ENCODE results near the gene CSMD2.

The CSMD2 gene

GRCh38 chr1:33781652-33782051 is 383.4 kb downstream of the CSMD2 start:
- no peak for TF ChIP-seq CTCF (IDR thresholded peaks at IDR 0.05; ENCODE audit: borderline replicate concordance, insufficient read depth, low read depth, low read length)

DNA sequence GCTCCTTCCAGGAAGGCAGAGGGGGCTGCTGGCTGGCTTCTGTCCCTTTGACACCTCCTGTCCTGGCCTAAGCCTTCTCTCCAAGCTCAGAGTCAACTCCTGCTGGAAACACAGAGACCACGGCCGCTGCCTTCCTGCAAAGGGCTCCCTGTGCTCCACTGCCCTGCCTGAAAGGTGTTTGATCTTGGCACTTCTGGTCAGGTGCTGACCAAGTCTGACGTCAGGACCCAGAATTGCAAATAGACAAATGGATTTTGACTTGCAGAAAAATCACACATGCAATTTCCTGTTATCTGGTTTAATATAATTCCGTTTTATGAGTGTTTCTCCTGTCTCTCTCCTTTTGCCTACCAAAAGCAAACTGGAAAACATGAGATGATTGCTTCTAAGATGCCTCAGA is 387.7 kb downstream of the CSMD2 start:
- no peak for TF ChIP-seq CTCF (IDR thresholded peaks at IDR 0.05; ENCODE audit: borderline replicate concordance, insufficient read depth, low read depth, low read length)
- no peak overlapping the region for H3K4me3 ChIP-seq (ENCODE audit: low read depth, low read length)

More at GRCh38 chr1:33781652-33782051, 383.4 kb downstream of the CSMD2 start:
- H3K4me3 ChIP-seq (ENCODE audit: low read depth, low read length) = no peak overlapping the region

GRCh38 chr1:33768821-33769220 is 396.2 kb downstream of the CSMD2 start:
- no peak overlapping the region for H3K4me3 ChIP-seq (ENCODE audit: low read depth, low read length)
- no peak for TF ChIP-seq CTCF (IDR thresholded peaks at IDR 0.05; ENCODE audit: borderline replicate concordance, insufficient read depth, low read depth, low read length)

DNA sequence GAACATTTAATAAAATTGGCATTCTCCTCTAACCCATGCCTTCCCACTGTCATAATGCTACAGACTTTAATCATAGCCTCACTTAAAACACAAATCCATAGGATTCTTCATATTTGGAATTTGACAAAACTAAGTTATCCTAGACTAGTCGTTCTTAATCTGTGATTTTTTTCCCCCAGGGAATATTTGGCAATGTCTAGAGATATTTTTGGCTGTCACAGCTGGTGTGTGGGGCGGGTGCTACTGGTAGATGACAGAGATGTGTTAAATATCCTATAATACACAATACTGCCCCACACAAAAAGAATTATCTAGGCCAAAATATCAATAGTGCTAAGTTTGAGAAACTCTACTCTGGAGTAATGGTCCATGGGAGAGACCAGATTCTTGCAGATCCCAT is 396.9 kb downstream of the CSMD2 start:
- no peak overlapping the region for H3K4me3 ChIP-seq (ENCODE audit: low read depth, low read length)
- TF ChIP-seq CTCF (IDR thresholded peaks at IDR 0.05; ENCODE audit: borderline replicate concordance, insufficient read depth, low read depth, low read length) = no peak

- TF ChIP-seq CTCF (IDR thresholded peaks at IDR 0.05; ENCODE audit: borderline replicate concordance, insufficient read depth, low read depth, low read length) = no peak
- no peak overlapping the region for H3K4me3 ChIP-seq (ENCODE audit: low read depth, low read length)
Observed at GRCh38 chr1:33764149-33764548, 400.9 kb downstream of the CSMD2 start.

DNA sequence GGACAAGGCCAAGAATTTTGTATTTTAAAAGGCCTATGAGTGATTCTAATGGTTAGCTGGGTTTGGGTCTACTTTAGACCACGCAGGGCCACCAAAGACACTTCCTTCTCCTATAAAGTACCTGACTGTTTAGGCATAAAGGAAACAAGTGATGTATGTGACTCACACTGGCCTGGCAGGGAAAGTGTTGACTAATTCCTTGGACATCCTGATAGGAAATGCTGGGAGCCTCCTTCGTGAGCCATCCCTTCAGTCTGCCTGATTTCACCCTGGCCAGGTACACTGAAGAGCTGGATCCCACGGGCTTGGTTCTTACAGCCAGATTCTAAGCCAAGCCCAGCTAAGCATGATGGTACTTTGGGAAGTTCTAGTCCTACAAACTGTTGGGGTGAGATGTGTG is 401.6 kb downstream of the CSMD2 start:
- no peak for TF ChIP-seq CTCF (IDR thresholded peaks at IDR 0.05; ENCODE audit: borderline replicate concordance, insufficient read depth, low read depth, low read length)
- H3K4me3 ChIP-seq (ENCODE audit: low read depth, low read length) = no peak overlapping the region

GRCh38 chr1:33762962-33763361 is 402.1 kb downstream of the CSMD2 start:
- H3K4me3 ChIP-seq (ENCODE audit: low read depth, low read length) = no peak overlapping the region
- no peak for TF ChIP-seq CTCF (IDR thresholded peaks at IDR 0.05; ENCODE audit: borderline replicate concordance, insufficient read depth, low read depth, low read length)

All from GM12875 (cell line).